Measurements from ENCODE around the gene PDGFC. TPM values are rescaled to one million over a fixed set of nuclear protein-coding genes. Genes with fewer than 3 reads are reported as not detected.

The PDGFC gene
- total and polyA plus RNA-seq, 2 of the 8 experiments (the other 6 are each of a cell fraction or from before 2014, with no cell fraction given) = 0.65 to 2.7 TPM

- no peak overlapping the region for H2AFZ ChIP-seq (ENCODE audit: low read length)
Observed at GRCh38 chr4:156998500-156999174, 27.0 kb upstream of the PDGFC start.

More at GRCh38 chr4:156998500-156999174, 27.0 kb upstream of the PDGFC start:
- no peak for DNase-seq (ENCODE audit: low read depth in 1 of 2, low spot score in 2 of 2)
- H3K4me2 ChIP-seq (ENCODE audit: insufficient read depth in 1 of 2, low read depth in 2 of 2, low read length in 2 of 2) = no peak overlapping the region
- H2BK12ac ChIP-seq (ENCODE audit: low read depth, low read length) = 0 out of 2 replicates have a peak overlapping the region, but pooled peaks have one; percentile 55
- POLR2A ChIA-PET (ENCODE audit: partially characterized antibody) = no interaction called here
- 95% methylated on average over 1 of the region's 1 CpG; no CpG with 5 or more reads in 1 of the 2 experiments for WGBS, 2 experiments (ENCODE audit: extremely low coverage in 1 of 2, insufficient coverage in 1 of 2, insufficient read length in 1 of 2, insufficient replicate concordance in 2 of 2, low coverage in 1 of 2, low lambda C conversion rate in 2 of 2, missing lambda C conversion rate in 1 of 2)
- H3K79me2 ChIP-seq (ENCODE audit: control insufficient read depth in 1 of 2, insufficient read depth in 2 of 2, low read length in 2 of 2) = no peaks in the 10 kb centered on the region
- H3K4me1 ChIP-seq (replicated peaks in 1 of 4; ENCODE audit: control insufficient read depth in 3 of 4, insufficient read depth in 4 of 4, low read length in 3 of 4) = peaks cover 0 to 3% (median 0%) of the 10 kb centered on the region in 4 experiments; a peak in 1 of 7 replicates
- no peak overlapping the region for H2BK120ac ChIP-seq (replicated peaks; ENCODE audit: low read depth, low read length)
- no peaks in the 10 kb centered on the region; a peak in 2 of 8 replicates for H3K36me3 ChIP-seq (ENCODE audit: control insufficient read depth in 2 of 4, insufficient read depth in 4 of 4, low read length in 3 of 4)
- no peaks in the 10 kb centered on the region for H4K20me1 ChIP-seq (replicated peaks in 1 of 2; ENCODE audit: control insufficient read depth in 1 of 2, insufficient read depth in 2 of 2, low read length in 2 of 2)
- H3K4ac ChIP-seq (replicated peaks; ENCODE audit: insufficient read length, low read depth, low read length) = no peak overlapping the region
- H3K18ac ChIP-seq (ENCODE audit: extremely low read depth, low read length) = no peak overlapping the region
- no peak for TF ChIP-seq POLR2A (IDR thresholded peaks at IDR 0.05; ENCODE audit: control extremely low read depth in 1 of 2, low read depth in 2 of 2, low read length in 2 of 2)
- TF ChIP-seq RNF2 (IDR thresholded peaks at IDR 0.05; ENCODE audit: borderline replicate concordance, low read depth, low read length, missing control alignments, poor library complexity, severe bottlenecking) = no peak
- TF ChIP-seq TAF1 (IDR thresholded peaks at IDR 0.05; ENCODE audit: low read depth, low read length) = no peak
- no peak for TF ChIP-seq JUND (IDR thresholded peaks at IDR 0.05; ENCODE audit: low read length)
- no peak for TF ChIP-seq CREB1 (IDR thresholded peaks at IDR 0.05)
- H4K91ac ChIP-seq (replicated peaks; ENCODE audit: insufficient read length, low read length) = no peak overlapping the region
- no peak overlapping the region for H2BK15ac ChIP-seq (ENCODE audit: low read length)
- H3K4me3 ChIP-seq (ENCODE audit: extremely low read depth in 1 of 4, insufficient read depth in 2 of 4, low read depth in 3 of 4, low read length in 4 of 4) = no peak overlapping the region
- no peak overlapping the region for H3K56ac ChIP-seq (replicated peaks; ENCODE audit: insufficient read length, low read depth, low read length)
- H2AK5ac ChIP-seq (ENCODE audit: low read depth, low read length) = no peak overlapping the region
- no peak overlapping the region for H4K8ac ChIP-seq (ENCODE audit: extremely low read depth, insufficient read depth, low read length)
- H3K23ac ChIP-seq (ENCODE audit: insufficient read length) = no peak overlapping the region
- H3K9me3 ChIP-seq (ENCODE audit: insufficient read depth in 2 of 2, low read depth in 1 of 2, low read length in 1 of 2) = peaks cover 10 to 23% of the 10 kb centered on the region in 2 experiments
- no peaks in the 10 kb centered on the region for H3K23me2 ChIP-seq (ENCODE audit: low read depth, low read length)
- no peaks in the 10 kb centered on the region for H3K79me1 ChIP-seq (ENCODE audit: low read depth, low read length)
- peak overlapping the region; percentile 36; the same call in 1 of the 2 replicates for H2BK5ac ChIP-seq (ENCODE audit: low read depth, low read length)
- no peak overlapping the region for H3K9ac ChIP-seq (replicated peaks in 1 of 4; ENCODE audit: extremely low read depth in 1 of 4, low read depth in 3 of 4, low read length in 3 of 4)
- no peak overlapping the region for H2BK20ac ChIP-seq (ENCODE audit: low read length)
- no peaks in the 10 kb centered on the region for H3K27me3 ChIP-seq (replicated peaks in 1 of 4; ENCODE audit: control insufficient read depth in 3 of 4, extremely low read depth in 1 of 4, insufficient read depth in 3 of 4, low read length in 3 of 4)
- H3K14ac ChIP-seq (ENCODE audit: insufficient read length) = no peak overlapping the region
- no peak overlapping the region for H3K27ac ChIP-seq (ENCODE audit: low read depth, low read length)
- no peak overlapping the region for H4K5ac ChIP-seq (ENCODE audit: insufficient read length, low read depth, low read length)
- FAIRE-seq = no peak
- CTCF ChIA-PET (ENCODE audit: partially characterized antibody) = interaction anchor here (0.6 to 1.9 kb wide), 5 partner anchors 12 to 378 kb away, joined by 3 to 6 read pairs (median 3); no protein-coding TSS in a partner anchor
